AG09309 (cell line): ENCODE measurements around the gene MIEF1.

ENCODE experiments used
- DNase-seq: peaks from one replicate; pipeline ENCODE4 v3.0.0-alpha.2; 2010; ENCODE audit warnings: low read depth
- H3K4me3 ChIP-seq: 2 replicates; pipeline ENCODE4 v1.5.1; 2011; ENCODE audit warnings: mild to moderate bottlenecking, low read depth, low read length, moderate library complexity; ENCODE audit not compliant: control insufficient read depth
- TF ChIP-seq, protein P1 (sequence below): IDR thresholded peaks from 2 replicates; pipeline ENCODE4 v1.5.1; 2011; ENCODE audit warnings: mild to moderate bottlenecking, low read depth, low read length, inconsistent platforms; ENCODE audit not compliant: insufficient read depth, control insufficient read depth; ENCODE audit errors: missing control alignments

The MIEF1 gene

DNA sequence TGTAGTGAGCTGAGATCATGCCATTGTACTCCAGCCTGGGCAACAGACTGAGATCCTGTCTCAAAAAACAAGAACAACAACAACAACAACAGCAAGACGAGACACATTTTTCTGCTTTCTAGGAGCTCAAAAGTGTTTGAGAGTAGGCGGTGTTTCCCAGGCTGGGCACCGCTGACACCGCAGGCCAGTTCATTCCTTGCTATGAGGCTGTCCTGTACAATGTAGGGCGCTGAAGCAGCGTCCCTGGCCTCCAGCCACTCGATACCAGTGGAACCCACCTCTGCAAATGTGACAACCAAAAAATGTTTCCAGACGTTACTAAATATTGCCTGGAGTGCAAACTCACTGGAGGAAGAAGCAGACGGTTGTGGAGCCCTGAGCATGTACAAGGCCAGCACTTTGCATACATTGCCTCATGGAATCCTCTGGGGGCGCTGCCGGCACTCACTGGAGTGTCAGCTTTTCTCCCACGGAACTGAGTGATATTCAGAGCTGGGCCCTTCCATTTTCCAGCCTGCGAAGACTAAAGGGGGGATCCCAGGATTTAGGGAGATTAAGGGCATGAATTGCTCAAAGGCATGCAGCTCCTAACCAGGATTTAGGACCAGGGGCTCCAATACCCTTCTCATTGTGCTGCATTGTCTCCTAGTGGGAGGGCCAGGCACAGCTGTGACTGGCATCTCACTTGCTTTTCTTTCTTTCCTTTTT, 5.8 kb upstream of the MIEF1 start:
- H3K4me3 ChIP-seq = no peak overlapping the region
- DNase-seq = no peak
- TF ChIP-seq, protein P1, sequence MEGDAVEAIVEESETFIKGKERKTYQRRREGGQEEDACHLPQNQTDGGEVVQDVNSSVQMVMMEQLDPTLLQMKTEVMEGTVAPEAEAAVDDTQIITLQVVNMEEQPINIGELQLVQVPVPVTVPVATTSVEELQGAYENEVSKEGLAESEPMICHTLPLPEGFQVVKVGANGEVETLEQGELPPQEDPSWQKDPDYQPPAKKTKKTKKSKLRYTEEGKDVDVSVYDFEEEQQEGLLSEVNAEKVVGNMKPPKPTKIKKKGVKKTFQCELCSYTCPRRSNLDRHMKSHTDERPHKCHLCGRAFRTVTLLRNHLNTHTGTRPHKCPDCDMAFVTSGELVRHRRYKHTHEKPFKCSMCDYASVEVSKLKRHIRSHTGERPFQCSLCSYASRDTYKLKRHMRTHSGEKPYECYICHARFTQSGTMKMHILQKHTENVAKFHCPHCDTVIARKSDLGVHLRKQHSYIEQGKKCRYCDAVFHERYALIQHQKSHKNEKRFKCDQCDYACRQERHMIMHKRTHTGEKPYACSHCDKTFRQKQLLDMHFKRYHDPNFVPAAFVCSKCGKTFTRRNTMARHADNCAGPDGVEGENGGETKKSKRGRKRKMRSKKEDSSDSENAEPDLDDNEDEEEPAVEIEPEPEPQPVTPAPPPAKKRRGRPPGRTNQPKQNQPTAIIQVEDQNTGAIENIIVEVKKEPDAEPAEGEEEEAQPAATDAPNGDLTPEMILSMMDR = peak; percentile 85

DNA sequence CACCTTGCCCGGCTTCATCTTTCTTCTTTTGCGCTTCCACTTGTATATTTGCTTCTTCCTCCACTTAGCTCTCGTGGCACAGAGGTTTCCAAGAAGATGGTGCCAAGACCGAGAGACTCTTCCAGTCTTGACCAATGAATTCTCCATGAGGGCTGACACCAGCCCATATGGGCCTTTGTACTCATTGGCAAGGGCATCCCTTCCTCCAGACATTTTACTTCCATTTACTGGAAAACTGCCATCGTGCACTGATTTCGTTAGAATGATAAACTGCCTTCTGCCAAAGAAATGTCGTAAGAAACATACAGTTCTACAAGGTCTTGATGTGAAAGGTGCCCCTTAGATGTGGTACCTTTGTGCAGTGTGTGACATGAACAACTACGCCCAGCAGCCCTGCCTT, 4.7 kb upstream of the MIEF1 start:
- no peak overlapping the region for H3K4me3 ChIP-seq
- DNase-seq = no peak
- TF ChIP-seq, protein P1 = no peak

DNA sequence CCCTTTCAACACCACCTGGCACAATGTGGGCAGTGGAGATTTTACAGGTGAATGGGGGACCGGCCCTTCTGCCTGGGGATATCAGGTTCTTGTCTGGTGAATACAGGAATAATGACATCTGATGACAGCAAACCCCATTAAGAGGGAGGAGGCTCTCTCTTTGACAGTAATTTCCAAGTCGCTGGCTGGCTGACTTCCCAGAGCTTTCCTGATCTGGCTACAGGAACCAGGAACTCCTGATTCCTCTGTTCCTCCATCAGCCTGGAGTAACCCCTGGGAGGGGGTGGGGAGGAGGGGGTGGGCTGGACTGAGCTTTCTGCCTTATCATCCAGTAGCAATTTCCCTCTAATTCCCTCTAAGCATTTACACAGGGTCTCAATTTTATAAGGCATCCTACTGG, 3.7 kb upstream of the MIEF1 start:
- DNase-seq = no peak
- H3K4me3 ChIP-seq = no peak overlapping the region
- TF ChIP-seq, protein P1 = no peak

DNA sequence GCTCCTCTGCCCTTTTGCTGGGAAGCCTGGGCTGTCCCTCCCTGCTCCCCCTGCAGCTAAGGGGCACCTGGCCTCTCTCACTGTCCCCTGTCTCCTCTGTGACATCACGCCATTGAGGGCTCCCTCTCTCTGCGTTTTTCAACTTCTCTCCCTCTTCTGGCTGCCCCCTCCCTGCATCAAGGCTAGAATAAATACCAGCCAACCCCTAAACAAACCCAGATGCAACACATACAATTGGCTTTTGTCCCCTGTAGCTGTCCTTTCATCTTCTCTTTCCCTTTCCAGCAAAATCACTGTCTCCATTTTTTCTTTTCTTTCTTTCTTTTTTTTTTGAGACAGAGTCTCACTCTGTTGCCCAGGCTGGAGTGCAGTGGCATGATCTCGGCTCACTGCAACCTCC, 3.3 kb upstream of the MIEF1 start:
- TF ChIP-seq, protein P1 = no peak
- DNase-seq = no peak
- no peak overlapping the region for H3K4me3 ChIP-seq

DNA sequence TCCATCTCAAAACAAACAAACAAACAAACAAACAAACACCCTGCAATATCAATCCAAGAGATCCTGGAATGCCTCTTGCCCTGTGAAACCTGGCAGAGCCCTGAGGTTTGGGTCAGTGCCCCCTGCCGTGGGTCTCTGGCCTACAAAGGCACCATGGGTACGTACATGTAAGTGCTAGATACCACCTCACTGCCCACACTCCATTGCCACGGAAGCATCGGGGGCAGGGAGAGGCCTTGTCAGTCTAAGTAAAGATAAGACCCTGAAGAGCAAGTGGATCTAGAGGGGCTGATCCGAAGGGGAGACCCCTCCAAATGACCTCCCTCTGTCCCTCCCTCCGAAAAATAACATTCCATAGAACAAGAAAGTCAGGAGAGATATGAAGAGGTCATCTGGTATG, 2.0 kb upstream of the MIEF1 start:
- no peak for DNase-seq
- H3K4me3 ChIP-seq = no peak overlapping the region
- TF ChIP-seq, protein P1 = no peak

DNA sequence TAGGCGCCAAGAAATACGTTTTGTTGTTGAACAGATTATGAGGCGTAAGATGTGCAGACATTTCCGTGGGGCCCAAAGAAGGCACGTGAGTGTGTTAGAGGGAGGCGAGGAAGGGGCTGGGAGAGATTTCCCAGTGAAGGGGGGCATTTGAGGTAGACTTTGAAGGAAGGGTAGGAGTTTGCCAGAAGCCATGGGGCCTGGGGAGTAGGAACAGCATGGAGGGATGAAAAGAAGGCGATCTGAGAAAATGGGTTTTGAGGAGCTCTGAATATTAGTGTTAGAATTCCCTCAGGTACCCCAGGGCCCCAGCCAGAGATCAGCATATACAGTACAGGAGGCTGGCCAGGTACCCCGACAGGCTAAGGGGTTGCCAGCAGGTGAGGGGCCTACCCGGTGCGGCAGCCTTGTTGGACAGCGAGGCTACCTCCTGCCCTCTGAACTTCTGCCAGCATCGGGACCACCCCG, 414 bp upstream of the MIEF1 start:
- TF ChIP-seq, protein P1 = no peak
- no peak for DNase-seq
- H3K4me3 ChIP-seq = peak overlapping the region; percentile 71
